ENCODE data around the gene GALNT10. TPM values are rescaled to one million over a fixed set of nuclear protein-coding genes. Genes with fewer than 3 reads are reported as not detected.
A peak's percentile ranks its signal among the peaks of the same experiment; 100 is the strongest.

The GALNT10 gene
- total and polyA plus RNA-seq, 10 of the 15 experiments (the other 5 are each of a cell fraction or from before 2014, with no cell fraction given), result 3.9 to 35.4 (median 15.5) TPM

- TF ChIP-seq JUNB (IDR thresholded peaks at IDR 0.05), result peak; percentile 36; the same call in 1 of the 2 replicates
- TF ChIP-seq TCF7 (IDR thresholded peaks at IDR 0.05; ENCODE audit: borderline replicate concordance), result no peak
- peak; percentile 98 for TF ChIP-seq RELB (IDR thresholded peaks at IDR 0.05; ENCODE audit: low read depth)
- TF ChIP-seq SUPT20H (IDR thresholded peaks at IDR 0.05; ENCODE audit: borderline replicate concordance, control insufficient read depth, low read depth, low read length), result no peak
- TF ChIP-seq NFYB (IDR thresholded peaks at IDR 0.05; ENCODE audit: insufficient read depth, low read depth, low read length), result no peak
- TF ChIP-seq ZNF24 (IDR thresholded peaks at IDR 0.05), result peak; percentile 56; the same call in 1 of the 2 replicates
- TF ChIP-seq NFYA (IDR thresholded peaks at IDR 0.05; ENCODE audit: borderline replicate concordance, low read depth, low read length), result no peak
- TF ChIP-seq ZNF207 (IDR thresholded peaks at IDR 0.05; ENCODE audit: borderline replicate concordance), result peak; percentile 43; the same call in 1 of the 2 replicates
- TF ChIP-seq IRF5 (IDR thresholded peaks at IDR 0.05; ENCODE audit: borderline replicate concordance), result no peak
- no peak for TF ChIP-seq CEBPZ (IDR thresholded peaks at IDR 0.05; ENCODE audit: low read depth, low read length)
- no peak for TF ChIP-seq ATF3 (IDR thresholded peaks at IDR 0.05; ENCODE audit: borderline replicate concordance, extremely low read depth, low read depth, low read length)
- TF ChIP-seq KLF5 (IDR thresholded peaks at IDR 0.05; ENCODE audit: partially characterized antibody), result no peak
- peak; percentile 79; the same call in 1 of the 2 replicates for TF ChIP-seq MAX (IDR thresholded peaks at IDR 0.05; ENCODE audit: low read depth, low read length)
- TF ChIP-seq BRCA1 (IDR thresholded peaks at IDR 0.05; ENCODE audit: low read depth, low read length), result no peak
- TF ChIP-seq NBN (IDR thresholded peaks at IDR 0.05), result peak; percentile 92
- TF ChIP-seq TCF3 (IDR thresholded peaks at IDR 0.05; ENCODE audit: borderline replicate concordance, insufficient read depth, low read depth, low read length), result peak; percentile 80
- TF ChIP-seq MEF2B (IDR thresholded peaks at IDR 0.05; ENCODE audit: partially characterized antibody, poor library complexity, severe bottlenecking), result peak; percentile 96
- TF ChIP-seq GABPA (IDR thresholded peaks at IDR 0.05; ENCODE audit: low read depth), result peak; percentile 35; the same call in 1 of the 2 replicates
- TF ChIP-seq USF1 (IDR thresholded peaks at IDR 0.05; ENCODE audit: borderline replicate concordance, extremely low read length, insufficient read depth, low read depth, low read length), result no peak
- TF ChIP-seq TCF12 (IDR thresholded peaks at IDR 0.05; ENCODE audit: low read depth, low read length), result peak; percentile 96
- TF ChIP-seq POLR2AphosphoS5 (IDR thresholded peaks at IDR 0.05; ENCODE audit: low read length), result no peak; the same call in 1 of the 2 replicates
- no peak for TF ChIP-seq RBBP5 (conservative IDR thresholded peaks at IDR 0.05)
Measured at GRCh38 chr5:154384480-154385235, 194.1 kb downstream of the GALNT10 start (continued).
